ENCODE measurements around the gene GPX4.

GPX4 gene

GRCh38 chr19:1151037-1151724, 47.4 kb downstream of the GPX4 start:
- no peak for DNase-seq

- DNase-seq, result no peak
These were observed 48.3 kb downstream of the GPX4 start for GRCh38 chr19:1151917-1152587.

- DNase-seq, result peak in 1 of 14 donors; percentile 47
These were observed 50.3 kb downstream of the GPX4 start for GRCh38 chr19:1153891-1154730.

GRCh38 chr19:1154731-1155351, 51.0 kb downstream of the GPX4 start:
- peak in 7 of 14 donors; percentile 20 to 85 (median 26) for DNase-seq

- DNase-seq, result no peak
These were observed 51.8 kb downstream of the GPX4 start for GRCh38 chr19:1155352-1156304.

All from C1 segment of cervical spinal cord (tissue), 14 donors.